GM12878 (cell line): Measurements from ENCODE around the gene EIF2A. TPM values are rescaled to one million over a fixed set of nuclear protein-coding genes. Genes with fewer than 3 reads are reported as not detected.

Source experiments
- ATAC-seq: fragments of 200-7000 bp; cut with Tn5 transposase; 3 replicates; pipeline ENCODE4 v1.9.1; 2020; ENCODE audit warnings: mild to moderate bottlenecking, moderate library complexity
- BruUV-seq: library from RNA; stranded (reverse); fragments of 400-500 nt; replicated peaks from 2 replicates; lab custom pipeline; 2021; lab: Mats Ljungman, UMichigan
- CTCF ChIA-PET: fragments of 300-600 bp; sonication (Branson Sonifier 250); formaldehyde crosslinking; extraction: SDS; loops from one replicate; lab custom pipeline; 2021; ENCODE audit warnings: inconsistent platforms; lab: Yijun Ruan, JAX
- POLR2A ChIA-PET: fragments of 350-600 bp; formaldehyde crosslinking; extraction: SDS; loops from one replicate; lab custom pipeline; 2021; ENCODE audit warnings: inconsistent platforms; lab: Charles Lee
- RAD21 ChIA-PET: fragments of 300-600 bp; sonication (Branson Sonifier 250); formaldehyde crosslinking; loops from one replicate; lab custom pipeline; 2023; ENCODE audit warnings: antibody characterized with exemption; ENCODE audit not compliant: unreplicated experiment; lab: Charles Lee
- SMC1A ChIA-PET: fragments of 300-600 bp; sonication (Branson Sonifier 250); formaldehyde crosslinking; loops from one replicate; lab custom pipeline; 2023; ENCODE audit not compliant: unreplicated experiment, uncharacterized antibody; lab: Charles Lee
- DNase-seq: peaks from one replicate; pipeline ENCODE4 v3.0.0-alpha.2; 2011; ENCODE audit warnings: low read depth, low spot score
- FAIRE-seq: peaks from 3 replicates; lab custom pipeline; 2011; peaks lifted over from hg19 to GRCh38; lab: Jason Lieb, UNC
- H2AFZ ChIP-seq: 2 replicates; pipeline ENCODE4 v1.6.0; 2011; ENCODE audit warnings: low read depth, low read length, control low read depth; ENCODE audit not compliant: control insufficient read depth
- H3K27ac ChIP-seq: 2 replicates; pipeline ENCODE4 v1.5.1; 2011; ENCODE audit warnings: control low read depth; ENCODE audit not compliant: control insufficient read depth, insufficient read depth
- H3K27me3 ChIP-seq, 2 experiments: replicated peaks in 1 of 2; 2 replicates each; pipeline versions ENCODE4 v1.6.0 to v1.6.1; 2011; ENCODE audit warnings: low read length in 1 of 2; ENCODE audit not compliant: control insufficient read depth in 2 of 2, insufficient read depth in 2 of 2
- H3K36me3 ChIP-seq, 2 experiments: 2 replicates each; pipeline ENCODE4 v1.5.1; 2011; ENCODE audit warnings: low read length in 1 of 2; ENCODE audit not compliant: control insufficient read depth in 2 of 2, insufficient read depth in 2 of 2
- H3K4me1 ChIP-seq: 2 replicates; pipeline ENCODE4 v1.6.1; 2011; ENCODE audit warnings: mild to moderate bottlenecking, low read length, moderate library complexity, mixed read lengths; ENCODE audit not compliant: control insufficient read depth, insufficient read depth
- H3K4me2 ChIP-seq: 2 replicates; pipeline ENCODE4 v1.6.0; 2011; ENCODE audit warnings: control low read depth; ENCODE audit not compliant: control insufficient read depth, insufficient read depth
- H3K4me3 ChIP-seq: fragments of 200-600 bp; sonication (generic); 2 replicates; pipeline ENCODE4 v1.5.1; 2016
- H3K79me2 ChIP-seq: 2 replicates; pipeline ENCODE4 v1.6.0; 2011; ENCODE audit warnings: low read length; ENCODE audit not compliant: control insufficient read depth, insufficient read depth
- H3K9ac ChIP-seq: 2 replicates; pipeline ENCODE4 v1.8.0; 2011; ENCODE audit warnings: low read length, control low read depth, mixed read lengths; ENCODE audit not compliant: control insufficient read depth, insufficient read depth
- H3K9me3 ChIP-seq: replicated peaks from 3 replicates; pipeline ENCODE4 v1.5.1; 2011; ENCODE audit warnings: mild to moderate bottlenecking, low read length; ENCODE audit not compliant: control insufficient read depth, insufficient read depth
- H4K20me1 ChIP-seq: 2 replicates; pipeline ENCODE4 v1.6.0; 2011; ENCODE audit not compliant: control insufficient read depth, insufficient read depth
- BMI1 ChIP-seq: fragments of 450-650 bp; IDR thresholded peaks from 2 replicates; pipeline ENCODE4 v1.6.1; 2016; ENCODE audit warnings: mild to moderate bottlenecking, moderate library complexity, borderline replicate concordance
- BRCA1 ChIP-seq: IDR thresholded peaks from 2 replicates; pipeline ENCODE4 v1.6.1; 2011; ENCODE audit warnings: low read depth, low read length, improper control_type of control experiment
- E4F1 ChIP-seq: fragments of 450-650 bp; IDR thresholded peaks from 2 replicates; pipeline ENCODE4 v1.6.1; 2018; ENCODE audit warnings: borderline replicate concordance, mild to moderate bottlenecking; ENCODE audit not compliant: partially characterized antibody
- ETV6 ChIP-seq, 2 experiments: fragments of 450-650 bp in 1 of 2; IDR thresholded peaks in 1 of 2; conservative IDR thresholded peaks in 1 of 2; 2 replicates each; pipeline ENCODE4 v1.6.1; 2014; ENCODE audit warnings: antibody characterized with exemption in 1 of 2, borderline replicate concordance in 1 of 2, low read depth in 1 of 2, mild to moderate bottlenecking in 1 of 2, moderate library complexity in 1 of 2
- FOXK2 ChIP-seq: fragments of 450-650 bp; IDR thresholded peaks from 2 replicates; pipeline ENCODE4 v1.6.1; 2017; ENCODE audit warnings: mild to moderate bottlenecking, moderate library complexity
- NFIC ChIP-seq: IDR thresholded peaks from 2 replicates; pipeline ENCODE4 v1.6.1; 2012; ENCODE audit warnings: low read depth, mild to moderate bottlenecking, inconsistent platforms, low read length, moderate library complexity
- NR2C2 ChIP-seq: IDR thresholded peaks from 2 replicates; pipeline ENCODE4 v1.6.1; 2011; ENCODE audit warnings: borderline replicate concordance, low read depth; ENCODE audit not compliant: control insufficient read depth, insufficient read length
- PBX3 ChIP-seq: IDR thresholded peaks from 2 replicates; pipeline ENCODE4 v1.6.1; 2011; ENCODE audit warnings: mild to moderate bottlenecking, low read depth, low read length, moderate library complexity; ENCODE audit not compliant: insufficient replicate concordance
- RAD21 ChIP-seq: IDR thresholded peaks from 2 replicates; pipeline ENCODE4 v1.6.1; 2011; ENCODE audit warnings: mild to moderate bottlenecking, low read depth, low read length, moderate library complexity; ENCODE audit not compliant: insufficient read depth
- RELA ChIP-seq: fragments of 450-650 bp; IDR thresholded peaks from 2 replicates; pipeline ENCODE4 v1.8.0; 2014; ENCODE audit warnings: borderline replicate concordance; ENCODE audit not compliant: partially characterized antibody
- SKIL ChIP-seq: fragments of 450-650 bp; IDR thresholded peaks from 2 replicates; pipeline ENCODE4 v1.6.1; 2017; ENCODE audit warnings: mild to moderate bottlenecking, low read depth, inconsistent platforms; ENCODE audit not compliant: poor library complexity, severe bottlenecking
- SRF ChIP-seq, 2 experiments: IDR thresholded peaks; 2 replicates each; pipeline ENCODE4 v1.6.1; 2011; ENCODE audit warnings: low read depth in 2 of 2, low read length in 2 of 2, mild to moderate bottlenecking in 1 of 2, moderate library complexity in 1 of 2
- SUPT20H ChIP-seq: IDR thresholded peaks from 2 replicates; pipeline ENCODE4 v1.6.1; 2011; ENCODE audit warnings: low read depth, mild to moderate bottlenecking, low read length, moderate library complexity, borderline replicate concordance; ENCODE audit not compliant: control insufficient read depth
- ZNF207 ChIP-seq: fragments of 450-650 bp; IDR thresholded peaks from 2 replicates; pipeline ENCODE4 v1.6.1; 2014; ENCODE audit warnings: antibody characterized with exemption, mild to moderate bottlenecking, borderline replicate concordance
- ZNF217 ChIP-seq: fragments of 450-650 bp; IDR thresholded peaks from 2 replicates; pipeline ENCODE4 v1.6.1; 2017; ENCODE audit warnings: antibody characterized with exemption, mild to moderate bottlenecking
- WGBS: methylation state at CpG from one replicate; pipeline ENCODE4 v1.1.6; 2016; ENCODE audit warnings: low lambda C conversion rate; ENCODE audit not compliant: insufficient replicate concordance, insufficient coverage; ENCODE audit errors: missing lambda C conversion rate; 5-methylcytosine and 5-hydroxymethylcytosine counted together
- in situ Hi-C: fragments of 300-500 bp; cut with MboI; formaldehyde crosslinking; loops from 9 replicates; pipeline ENCODE4 v1.14.3; 2018; ENCODE audit warnings: mixed read lengths
- intact Hi-C: fragments of 100-400 bp; cut with micrococcal nuclease; formaldehyde crosslinking; loops from one replicate; pipeline ENCODE4 v1.14.2; 2022; ENCODE audit not compliant: unreplicated experiment
- polyA plus RNA-seq, 11 experiments: library from polyadenylated mRNA; depleted of rRNA in 4 of 11; unstranded in 6 of 11; stranded (reverse) in 5 of 11; fragments of >200 nt; fragmentation: Nextera tagmentation in 4 of 11; fragmentation: Illumina TruSeq in 1 of 11; extraction: Ambion mirVana in 4 of 11; extraction: Trizol in 1 of 11; gene quantifications; 1 replicate in 1 of 11; 2 replicates in 10 of 11; pipeline versions ENCODE4 v1.2.1 to v1.2.3, GENCODE V29; 2011 to 2016; ENCODE audit warnings: inconsistent platforms in 2 of 11, missing spikeins in 2 of 11, low read depth in 1 of 11
- total RNA-seq, 4 experiments: library from RNA; depleted of rRNA in 3 of 4; stranded (reverse); fragments of >200 nt in 3 of 4; fragmentation: Illumina TruSeq in 1 of 4; extraction: Trizol in 1 of 4; gene quantifications; 2 replicates each; pipeline versions ENCODE4 v1.2.1 to v1.2.3, GENCODE V29; 2013 to 2021
- TF ChIP-seq, protein P1 (sequence below): fragments of 450-650 bp; IDR thresholded peaks from 2 replicates; pipeline ENCODE4 v1.6.1; 2016; ENCODE audit warnings: mild to moderate bottlenecking

The EIF2A gene
- total and polyA plus RNA-seq, 10 of the 15 experiments (the other 5 are each of a cell fraction or from before 2014, with no cell fraction given), result 85.4 to 211 (median 136) TPM

DNA sequence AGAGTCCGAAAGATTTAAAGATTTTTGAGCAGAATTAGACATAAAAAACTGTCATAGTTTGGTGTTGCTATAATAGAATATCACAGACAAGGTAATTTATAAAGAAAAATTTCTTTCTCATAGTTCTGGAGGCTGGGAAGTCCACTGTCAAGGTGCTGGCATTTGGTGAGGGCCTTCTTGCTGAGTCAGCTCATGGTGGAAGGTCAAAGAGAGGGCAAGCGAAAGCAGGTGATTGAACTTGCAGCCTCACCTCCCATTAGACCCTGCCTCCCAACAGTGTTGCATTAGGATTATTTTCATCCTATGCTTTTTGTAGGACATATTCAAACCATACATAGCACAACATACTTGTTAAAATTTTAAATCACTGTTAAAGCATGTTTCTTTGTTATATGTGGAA, 66.4 kb downstream of the EIF2A start:
- Histone ChIP-seq H4K20me1 (peaks cover 6% of the 10 kb centered on the region), H3K9me3 (peaks cover 2% of the 10 kb centered on the region; the same call in 2 of the 3 replicates), H3K27me3 (no peaks in the 10 kb centered on the region), H3K4me3 (no peak overlapping the region), H3K9ac (no peak overlapping the region), H3K36me3 (peaks cover 6 to 7% of the 10 kb centered on the region in 2 experiments), H2AFZ (no peak overlapping the region), H3K27ac (no peak overlapping the region), H3K4me1 (peaks cover 15% of the 10 kb centered on the region), H3K79me2 (peaks cover 79% of the 10 kb centered on the region), H3K4me2 (no peak overlapping the region)
- POLR2A ChIA-PET, result interaction anchor here (1.5 kb wide), 2 partner anchors 10 to 13 kb away, joined by 3 read pairs; partner anchors contain the start of gene SELENOT
- 100% methylated on average over 2 of the region's 2 CpGs for WGBS
- DNase-seq (no peak), FAIRE-seq (no peak), ATAC-seq (no peak)
- intact Hi-C loops, result no loop called here
- in situ Hi-C loops, result no loop called here
- RAD21 ChIA-PET, result interaction anchor here (0.8 to 1.6 kb wide), 3 partner anchors 10 to 22 kb away, joined by 3 read pairs; partner anchors contain the start of gene SELENOT
- SMC1A ChIA-PET, result interaction anchor here (0.6 to 2.3 kb wide), 6 partner anchors 9 to 149 kb away, joined by 3 to 6 read pairs (median 3); partner anchors contain the start of gene SELENOT
- BruUV-seq, result no TSS peak
- CTCF ChIA-PET, result interaction anchor here (1.2 to 1.3 kb wide), 2 partner anchors 14 to 252 kb away, joined by 3 read pairs; no protein-coding TSS in a partner anchor
- TF ChIP-seq ZNF217 (no peak), NR2C2 (no peak), E4F1 (no peak), RELA (no peak), SUPT20H (no peak), RAD21 (no peak), PBX3 (no peak), BMI1 (no peak), SKIL (no peak), FOXK2 (no peak), ZNF207 (no peak), NFIC (no peak), SRF (IDR thresholded peaks at IDR 0.05; ENCODE audit: low read depth in 2 of 2, low read length in 2 of 2) (no peak), ETV6 (conservative IDR thresholded peaks at IDR 0.05 in 1 of 2, IDR thresholded peaks at IDR 0.05 in 1 of 2; ENCODE audit: borderline replicate concordance in 1 of 2, low read depth in 1 of 2) (no peak), BRCA1 (no peak)
- TF ChIP-seq, protein P1, sequence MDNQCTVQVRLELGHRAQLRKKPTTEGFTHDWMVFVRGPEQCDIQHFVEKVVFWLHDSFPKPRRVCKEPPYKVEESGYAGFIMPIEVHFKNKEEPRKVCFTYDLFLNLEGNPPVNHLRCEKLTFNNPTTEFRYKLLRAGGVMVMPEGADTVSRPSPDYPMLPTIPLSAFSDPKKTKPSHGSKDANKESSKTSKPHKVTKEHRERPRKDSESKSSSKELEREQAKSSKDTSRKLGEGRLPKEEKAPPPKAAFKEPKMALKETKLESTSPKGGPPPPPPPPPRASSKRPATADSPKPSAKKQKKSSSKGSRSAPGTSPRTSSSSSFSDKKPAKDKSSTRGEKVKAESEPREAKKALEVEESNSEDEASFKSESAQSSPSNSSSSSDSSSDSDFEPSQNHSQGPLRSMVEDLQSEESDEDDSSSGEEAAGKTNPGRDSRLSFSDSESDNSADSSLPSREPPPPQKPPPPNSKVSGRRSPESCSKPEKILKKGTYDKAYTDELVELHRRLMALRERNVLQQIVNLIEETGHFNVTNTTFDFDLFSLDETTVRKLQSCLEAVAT, result no peak
